ENCODE data around the gene IDH3A. TPM values are rescaled to one million over a fixed set of nuclear protein-coding genes. Genes with fewer than 3 reads are reported as not detected.

The IDH3A gene
- total RNA-seq, 1 experiment from 2014 or later, result 49.3 TPM

DNA sequence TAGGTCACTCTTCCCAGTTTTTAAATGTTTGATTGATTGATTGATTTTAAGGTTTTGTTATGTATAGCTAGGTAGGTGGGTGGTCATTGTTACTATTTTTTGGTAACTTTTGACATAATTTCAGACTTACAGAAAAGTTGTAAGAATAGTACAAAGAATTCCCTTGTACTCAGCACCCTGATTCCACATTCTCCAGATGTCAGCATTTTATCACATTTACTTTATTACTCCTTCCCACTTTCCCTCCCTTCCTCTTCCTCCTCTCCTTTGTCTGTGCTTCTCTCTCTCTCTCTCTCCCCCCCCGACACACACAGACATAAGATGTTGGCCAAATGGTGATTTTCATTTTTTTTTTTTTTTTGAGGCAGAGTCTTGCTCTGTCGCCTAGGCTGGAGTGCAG is 14.8 kb downstream of the IDH3A start:
- Histone ChIP-seq H3K27ac (ENCODE audit: low read length) (no peak overlapping the region), H3K4me3 (ENCODE audit: low read length) (no peak overlapping the region), H3K9ac (ENCODE audit: low read length) (no peak overlapping the region), H3K4me2 (ENCODE audit: low read depth, low read length, poor library complexity, severe bottlenecking) (no peak overlapping the region), H3K9me3 (ENCODE audit: low read length) (no peaks in the 10 kb centered on the region), H3K27me3 (ENCODE audit: low read length) (no peaks in the 10 kb centered on the region), H3K36me3 (ENCODE audit: insufficient read depth, low read length) (peaks cover 59% of the 10 kb centered on the region), H3K9me2 (replicated peaks; ENCODE audit: insufficient read depth, low read length) (no peaks in the 10 kb centered on the region), H3K4me1 (ENCODE audit: low read length) (no peaks in the 10 kb centered on the region), H3K79me2 (ENCODE audit: low read length) (no peaks in the 10 kb centered on the region), H4K20me1 (ENCODE audit: insufficient read depth, low read depth, low read length) (no peaks in the 10 kb centered on the region), H2AFZ (ENCODE audit: low read length) (no peak overlapping the region)
- no peak for DNase-seq

DNA sequence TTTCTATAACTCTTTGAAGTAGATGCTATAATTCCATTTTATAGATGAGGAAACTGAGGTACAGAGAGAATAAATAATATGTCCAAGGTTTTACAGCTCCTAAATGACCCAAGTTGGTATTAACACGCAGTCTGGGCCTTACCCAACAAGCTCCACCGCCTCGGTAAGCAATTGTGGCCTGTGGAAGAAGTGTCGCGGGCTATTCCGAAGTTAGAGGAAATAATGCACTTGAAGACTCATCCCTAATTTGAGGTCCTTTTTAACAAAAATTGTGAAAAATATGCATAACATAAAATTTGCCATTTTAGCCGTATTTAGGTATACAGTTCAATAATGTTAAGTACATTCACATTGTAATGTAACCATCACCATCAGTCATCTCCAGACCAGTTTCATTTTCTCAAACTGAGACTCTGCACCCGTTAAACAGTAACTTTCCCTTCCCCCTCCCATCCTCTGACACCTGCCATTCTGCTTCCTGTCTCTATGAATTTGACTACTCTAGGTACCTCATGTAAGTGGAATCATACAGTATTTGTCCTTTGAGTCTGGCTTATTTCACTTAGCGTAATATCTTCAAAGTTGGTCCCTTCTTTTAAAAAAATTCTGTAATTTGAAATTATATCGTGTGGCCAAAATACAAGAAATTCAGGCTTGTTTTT is 18.2 kb downstream of the IDH3A start:
- H3K4me3 ChIP-seq (ENCODE audit: low read length), result no peak overlapping the region
- H3K27me3 ChIP-seq (ENCODE audit: low read length), result no peaks in the 10 kb centered on the region
- no peak overlapping the region for H3K9ac ChIP-seq (ENCODE audit: low read length)
- no peaks in the 10 kb centered on the region for H3K9me3 ChIP-seq (ENCODE audit: low read length)
- H3K9me2 ChIP-seq (replicated peaks; ENCODE audit: insufficient read depth, low read length), result no peaks in the 10 kb centered on the region
- H4K20me1 ChIP-seq (ENCODE audit: insufficient read depth, low read depth, low read length), result no peaks in the 10 kb centered on the region
- peaks cover 72% of the 10 kb centered on the region for H3K36me3 ChIP-seq (ENCODE audit: insufficient read depth, low read length)
- no peak overlapping the region for H3K27ac ChIP-seq (ENCODE audit: low read length)
- no peak for DNase-seq
- H3K4me1 ChIP-seq (ENCODE audit: low read length), result no peaks in the 10 kb centered on the region
- H3K79me2 ChIP-seq (ENCODE audit: low read length), result no peaks in the 10 kb centered on the region
- no peak overlapping the region for H3K4me2 ChIP-seq (ENCODE audit: low read depth, low read length, poor library complexity, severe bottlenecking)
- H2AFZ ChIP-seq (ENCODE audit: low read length), result no peak overlapping the region

DNA sequence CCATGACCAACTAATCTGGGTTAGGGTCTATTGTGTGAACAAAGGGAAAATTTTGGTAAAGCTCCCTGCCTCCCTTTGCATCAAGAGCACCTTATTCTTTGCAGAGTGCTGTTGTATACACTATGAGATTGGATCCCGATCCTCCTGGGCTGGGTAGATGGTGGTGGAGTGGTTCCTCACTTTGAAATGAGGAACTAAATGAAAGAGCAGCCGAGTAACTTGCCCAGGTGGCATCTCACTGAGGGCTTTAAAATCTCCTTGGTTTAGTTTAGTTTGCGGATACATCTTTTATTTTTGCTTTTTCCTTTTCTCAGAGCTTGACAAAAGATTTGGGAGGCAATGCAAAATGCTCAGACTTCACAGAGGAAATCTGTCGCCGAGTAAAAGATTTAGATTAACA is 19.4 kb downstream of the IDH3A start:
- H4K20me1 ChIP-seq (ENCODE audit: insufficient read depth, low read depth, low read length), result no peaks in the 10 kb centered on the region
- no peaks in the 10 kb centered on the region for H3K27me3 ChIP-seq (ENCODE audit: low read length)
- H3K27ac ChIP-seq (ENCODE audit: low read length), result no peak overlapping the region
- no peak overlapping the region for H2AFZ ChIP-seq (ENCODE audit: low read length)
- H3K4me2 ChIP-seq (ENCODE audit: low read depth, low read length, poor library complexity, severe bottlenecking), result no peak overlapping the region
- H3K9me2 ChIP-seq (replicated peaks; ENCODE audit: insufficient read depth, low read length), result no peaks in the 10 kb centered on the region
- H3K9me3 ChIP-seq (ENCODE audit: low read length), result no peaks in the 10 kb centered on the region
- DNase-seq, result no peak
- no peaks in the 10 kb centered on the region for H3K4me1 ChIP-seq (ENCODE audit: low read length)
- no peak overlapping the region for H3K9ac ChIP-seq (ENCODE audit: low read length)
- H3K4me3 ChIP-seq (ENCODE audit: low read length), result no peak overlapping the region
- peaks cover 69% of the 10 kb centered on the region for H3K36me3 ChIP-seq (ENCODE audit: insufficient read depth, low read length)
- no peaks in the 10 kb centered on the region for H3K79me2 ChIP-seq (ENCODE audit: low read length)

DNA sequence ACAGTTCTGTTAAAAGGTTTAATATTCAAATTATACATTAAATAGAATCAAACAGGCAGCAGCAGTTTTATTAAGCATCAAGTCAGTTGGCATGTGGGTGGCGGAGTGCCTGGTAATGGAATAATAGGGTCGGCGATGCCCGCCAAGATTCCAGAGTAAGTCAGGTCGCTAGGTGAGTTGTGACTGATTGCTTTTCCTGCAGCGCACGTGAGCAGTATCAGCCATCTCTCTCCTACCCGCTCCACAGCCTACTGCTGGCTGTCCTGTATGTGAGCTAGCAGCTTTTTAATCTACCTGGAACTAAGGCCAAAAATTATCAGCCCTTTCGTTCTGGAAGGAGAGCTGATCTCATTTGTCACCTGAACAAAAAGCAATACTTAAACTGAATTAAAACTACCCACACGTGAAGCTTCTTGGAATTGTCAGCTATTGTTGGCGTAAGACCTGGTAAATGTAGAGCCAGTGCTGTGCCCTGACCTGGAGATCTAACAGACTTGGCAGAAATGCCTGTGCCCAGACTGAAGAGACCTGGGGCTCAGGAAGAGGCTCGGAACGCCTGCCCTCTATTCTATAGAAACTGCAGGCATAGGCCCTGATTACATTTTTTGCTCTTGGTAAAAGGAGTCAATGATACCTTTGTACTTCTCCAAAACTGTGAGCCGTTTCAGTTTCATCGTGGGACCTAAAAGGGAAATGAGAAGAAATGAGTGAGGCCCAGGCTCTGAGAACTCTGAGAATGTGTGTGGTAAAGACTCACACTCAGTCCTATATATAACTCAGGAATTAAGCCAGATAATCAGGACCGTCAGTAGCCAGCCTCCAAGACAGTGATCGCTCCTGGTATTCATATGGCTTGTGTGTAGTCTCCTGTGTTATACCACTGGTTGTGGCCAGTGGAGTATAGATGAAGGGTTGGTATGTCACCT is 21.9 kb downstream of the IDH3A start:
- Histone ChIP-seq H3K27ac (ENCODE audit: low read length) (no peak overlapping the region), H3K4me1 (ENCODE audit: low read length) (no peaks in the 10 kb centered on the region), H3K9me2 (replicated peaks; ENCODE audit: insufficient read depth, low read length) (no peaks in the 10 kb centered on the region), H3K79me2 (ENCODE audit: low read length) (no peaks in the 10 kb centered on the region), H3K4me3 (ENCODE audit: low read length) (no peak overlapping the region), H3K36me3 (ENCODE audit: insufficient read depth, low read length) (peaks cover 56% of the 10 kb centered on the region), H4K20me1 (ENCODE audit: insufficient read depth, low read depth, low read length) (no peaks in the 10 kb centered on the region), H3K9me3 (ENCODE audit: low read length) (no peaks in the 10 kb centered on the region), H2AFZ (ENCODE audit: low read length) (no peak overlapping the region), H3K27me3 (ENCODE audit: low read length) (no peaks in the 10 kb centered on the region), H3K4me2 (ENCODE audit: low read depth, low read length, poor library complexity, severe bottlenecking) (no peak overlapping the region), H3K9ac (ENCODE audit: low read length) (no peak overlapping the region)
- DNase-seq, result no peak

DNA sequence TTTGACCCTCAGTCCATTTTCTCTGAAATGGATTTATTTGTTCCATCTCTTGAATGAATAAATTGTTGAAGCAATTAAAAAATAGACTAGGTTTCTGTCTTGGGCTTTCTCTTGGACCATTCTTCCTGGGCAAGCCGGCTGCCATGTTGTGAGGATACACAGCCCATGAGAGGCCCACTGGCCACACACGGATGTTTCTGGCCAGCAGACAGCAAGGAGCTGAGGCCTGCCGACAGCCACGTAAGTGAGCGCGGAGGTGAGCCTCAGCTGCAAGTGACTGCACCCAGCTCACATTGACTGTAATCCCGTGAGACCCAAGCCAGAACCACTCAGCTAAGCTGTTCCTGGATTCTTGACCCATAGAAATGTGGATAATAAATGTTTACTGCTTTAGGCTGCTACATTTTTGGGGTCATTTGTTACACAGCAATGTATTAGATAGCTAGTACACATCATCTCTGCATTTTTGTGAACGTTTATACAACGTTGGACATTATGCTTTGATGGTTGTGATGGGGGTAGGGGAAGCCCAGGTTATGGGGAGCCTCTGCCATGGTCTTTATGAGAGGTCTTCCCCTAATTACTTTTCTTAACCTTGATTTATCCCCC is 22.8 kb downstream of the IDH3A start:
- Histone ChIP-seq H3K27me3 (ENCODE audit: low read length) (no peaks in the 10 kb centered on the region), H3K9me2 (replicated peaks; ENCODE audit: insufficient read depth, low read length) (no peaks in the 10 kb centered on the region), H3K4me2 (ENCODE audit: low read depth, low read length, poor library complexity, severe bottlenecking) (no peak overlapping the region), H3K79me2 (ENCODE audit: low read length) (no peaks in the 10 kb centered on the region), H3K36me3 (ENCODE audit: insufficient read depth, low read length) (peaks cover 48% of the 10 kb centered on the region), H2AFZ (ENCODE audit: low read length) (no peak overlapping the region), H3K9ac (ENCODE audit: low read length) (no peak overlapping the region), H3K27ac (ENCODE audit: low read length) (no peak overlapping the region), H3K4me3 (ENCODE audit: low read length) (no peak overlapping the region), H4K20me1 (ENCODE audit: insufficient read depth, low read depth, low read length) (no peaks in the 10 kb centered on the region), H3K4me1 (ENCODE audit: low read length) (no peaks in the 10 kb centered on the region), H3K9me3 (ENCODE audit: low read length) (no peaks in the 10 kb centered on the region)
- DNase-seq, result no peak

DNA sequence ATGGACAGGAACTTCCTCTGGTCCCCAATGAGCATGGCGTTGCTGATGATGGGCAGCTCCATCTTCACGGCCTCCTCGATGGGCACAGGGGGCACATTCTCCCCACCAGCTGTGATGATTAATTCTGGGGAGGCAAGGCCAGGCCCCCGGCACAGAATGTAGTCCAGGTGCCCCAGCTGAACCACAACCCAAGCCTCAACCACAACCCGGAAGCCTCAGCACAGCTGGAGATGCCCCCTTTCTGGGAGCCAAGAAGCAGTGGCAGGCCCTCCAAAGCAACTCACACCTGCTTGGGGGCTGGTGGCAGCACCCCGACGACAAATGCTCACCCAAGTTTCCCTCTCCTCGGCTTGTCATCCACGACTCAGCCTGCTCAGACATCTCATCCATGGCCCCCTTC is 25.2 kb downstream of the IDH3A start:
- no peaks in the 10 kb centered on the region for H3K9me3 ChIP-seq (ENCODE audit: low read length)
- H3K79me2 ChIP-seq (ENCODE audit: low read length), result no peaks in the 10 kb centered on the region
- H3K9me2 ChIP-seq (replicated peaks; ENCODE audit: insufficient read depth, low read length), result no peaks in the 10 kb centered on the region
- peaks cover 27% of the 10 kb centered on the region for H3K36me3 ChIP-seq (ENCODE audit: insufficient read depth, low read length)
- no peak overlapping the region for H3K4me3 ChIP-seq (ENCODE audit: low read length)
- no peak overlapping the region for H3K27ac ChIP-seq (ENCODE audit: low read length)
- H4K20me1 ChIP-seq (ENCODE audit: insufficient read depth, low read depth, low read length), result no peaks in the 10 kb centered on the region
- H3K4me1 ChIP-seq (ENCODE audit: low read length), result no peaks in the 10 kb centered on the region
- H3K4me2 ChIP-seq (ENCODE audit: low read depth, low read length, poor library complexity, severe bottlenecking), result no peak overlapping the region
- no peak overlapping the region for H2AFZ ChIP-seq (ENCODE audit: low read length)
- no peak for DNase-seq
- no peak overlapping the region for H3K9ac ChIP-seq (ENCODE audit: low read length)
- H3K27me3 ChIP-seq (ENCODE audit: low read length), result no peaks in the 10 kb centered on the region

DNA sequence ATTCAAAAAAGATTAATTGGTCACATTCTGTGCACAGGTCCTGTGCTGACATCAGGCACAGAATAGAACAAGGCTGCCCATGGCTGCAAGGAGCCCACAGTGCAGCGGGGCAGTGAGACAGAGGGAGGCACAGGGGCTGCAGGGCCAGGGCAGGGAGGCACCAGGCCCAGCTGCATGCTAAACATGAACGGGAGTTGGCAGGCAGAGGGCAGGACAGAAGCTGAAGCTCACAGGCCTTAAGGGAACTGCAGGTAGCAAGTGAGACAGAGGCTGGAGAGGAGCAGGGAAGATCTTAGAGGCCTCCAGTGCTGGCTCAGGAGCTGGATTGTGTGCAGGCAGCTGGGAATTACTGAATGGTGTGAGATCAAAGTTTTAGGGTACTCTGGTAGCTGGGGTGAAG is 26.2 kb downstream of the IDH3A start:
- Histone ChIP-seq H2AFZ (ENCODE audit: low read length) (no peak overlapping the region), H3K4me1 (ENCODE audit: low read length) (no peaks in the 10 kb centered on the region), H3K4me3 (ENCODE audit: low read length) (no peak overlapping the region), H3K9me2 (replicated peaks; ENCODE audit: insufficient read depth, low read length) (no peaks in the 10 kb centered on the region), H3K9me3 (ENCODE audit: low read length) (no peaks in the 10 kb centered on the region), H3K79me2 (ENCODE audit: low read length) (no peaks in the 10 kb centered on the region), H3K9ac (ENCODE audit: low read length) (no peak overlapping the region), H4K20me1 (ENCODE audit: insufficient read depth, low read depth, low read length) (no peaks in the 10 kb centered on the region), H3K36me3 (ENCODE audit: insufficient read depth, low read length) (peaks cover 21% of the 10 kb centered on the region), H3K27me3 (ENCODE audit: low read length) (no peaks in the 10 kb centered on the region), H3K4me2 (ENCODE audit: low read depth, low read length, poor library complexity, severe bottlenecking) (no peak overlapping the region), H3K27ac (ENCODE audit: low read length) (no peak overlapping the region)
- no peak for DNase-seq

DNA sequence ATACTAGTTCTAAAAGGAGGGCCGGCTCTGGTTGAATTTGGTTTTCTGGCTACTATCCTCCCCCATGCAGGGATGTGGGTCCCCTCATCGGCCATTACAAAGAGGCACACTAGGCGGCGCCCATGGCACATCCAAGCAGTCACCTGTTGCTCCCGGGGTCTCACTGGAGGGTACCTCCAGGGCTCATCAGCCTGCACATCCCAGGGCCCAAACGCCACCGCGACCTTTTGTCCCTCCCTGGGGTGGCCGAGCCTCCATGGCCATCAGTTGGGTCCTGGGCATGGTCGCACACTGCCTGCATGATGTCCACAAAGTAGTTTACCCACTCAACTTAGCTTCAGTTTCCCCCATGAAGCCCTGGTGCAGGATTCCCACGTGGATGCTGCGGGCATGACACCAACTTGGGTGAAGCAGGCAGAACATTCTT is 28.3 kb downstream of the IDH3A start:
- Histone ChIP-seq H2AFZ (ENCODE audit: low read length) (no peak overlapping the region), H3K9ac (ENCODE audit: low read length) (no peak overlapping the region)
- peak; percentile 75 for DNase-seq

More for the DNA sequence above, 28.3 kb downstream of the IDH3A start:
- Histone ChIP-seq H3K36me3 (ENCODE audit: insufficient read depth, low read length) (peaks cover under 1% of the 10 kb centered on the region; the same call in 1 of the 2 replicates), H3K4me2 (ENCODE audit: low read depth, low read length, poor library complexity, severe bottlenecking) (no peak overlapping the region), H3K4me3 (ENCODE audit: low read length) (no peak overlapping the region), H4K20me1 (ENCODE audit: insufficient read depth, low read depth, low read length) (no peaks in the 10 kb centered on the region), H3K9me3 (ENCODE audit: low read length) (no peaks in the 10 kb centered on the region), H3K27me3 (ENCODE audit: low read length) (no peaks in the 10 kb centered on the region), H3K4me1 (ENCODE audit: low read length) (no peaks in the 10 kb centered on the region), H3K27ac (ENCODE audit: low read length) (no peak overlapping the region), H3K9me2 (replicated peaks; ENCODE audit: insufficient read depth, low read length) (no peaks in the 10 kb centered on the region), H3K79me2 (ENCODE audit: low read length) (no peaks in the 10 kb centered on the region)
